Measurements from ENCODE around the gene IGFL2.
A peak's percentile ranks its signal among the peaks of the same experiment; 100 is the strongest.
"Not testable (repeated sequence)": the region's sequence is repeated elsewhere in the genome, so short reads cannot be mapped to it uniquely, and the experiment has no call there.

Gene IGFL2

GRCh38 chr19:46189971-46190888 lies 42.2 kb downstream of the IGFL2 start:
- DNase-seq, result no peak

GRCh38 chr19:46191356-46191755 lies 43.3 kb downstream of the IGFL2 start:
- no peak for DNase-seq

- no peak for DNase-seq
Measured at GRCh38 chr19:46191972-46192371, 43.9 kb downstream of the IGFL2 start.

- not testable (repeated sequence) for DNase-seq
Measured at GRCh38 chr19:46192626-46192991, 44.6 kb downstream of the IGFL2 start.

- DNase-seq, result peak in 2 of 14 donors; percentile 6 to 33
Measured at GRCh38 chr19:46192992-46193650, 45.1 kb downstream of the IGFL2 start.

- DNase-seq, result no peak
Measured at GRCh38 chr19:46193678-46194077, 45.6 kb downstream of the IGFL2 start.

- no peak for DNase-seq
Measured at GRCh38 chr19:46195104-46195503, 47.1 kb downstream of the IGFL2 start.

- DNase-seq, result not testable (repeated sequence)
Measured at GRCh38 chr19:46195919-46196318, 47.9 kb downstream of the IGFL2 start.

GRCh38 chr19:46196410-46197124 lies 48.5 kb downstream of the IGFL2 start:
- no peak for DNase-seq

GRCh38 chr19:46197314-46198070 lies 49.5 kb downstream of the IGFL2 start:
- no peak for DNase-seq

GRCh38 chr19:46198756-46199155 lies 50.7 kb downstream of the IGFL2 start:
- no peak for DNase-seq

GRCh38 chr19:46201454-46202310 lies 53.6 kb downstream of the IGFL2 start:
- peak in 4 of 14 donors; percentile 4 to 57 (median 21) for DNase-seq

GRCh38 chr19:46202426-46202825 lies 54.4 kb downstream of the IGFL2 start:
- DNase-seq, result no peak

- DNase-seq, result peak in 1 of 14 donors; percentile 3
Measured at GRCh38 chr19:46202872-46203860, 55.1 kb downstream of the IGFL2 start.

- no peak for DNase-seq
Measured at GRCh38 chr19:46204008-46204407, 56.0 kb downstream of the IGFL2 start.

- no peak for DNase-seq
Measured at GRCh38 chr19:46205183-46205984, 57.3 kb downstream of the IGFL2 start.

GRCh38 chr19:46206176-46206575 lies 58.1 kb downstream of the IGFL2 start:
- no peak for DNase-seq

GRCh38 chr19:46206682-46207081 lies 58.6 kb downstream of the IGFL2 start:
- no peak for DNase-seq

- not testable (repeated sequence) for DNase-seq
Measured at GRCh38 chr19:46207858-46208257, 59.8 kb downstream of the IGFL2 start.

Data from C1 segment of cervical spinal cord (tissue), 14 donors.